HK-2 (cell line): ENCODE data around the gene EGR2.
"Not testable (repeated sequence)": the region's sequence is repeated elsewhere in the genome, so short reads cannot be mapped to it uniquely, and the experiment has no call there.

ENCODE experiments used
- DNase-seq: peaks from one replicate; pipeline ENCODE4 v3.0.0-alpha.2; 2018; ENCODE audit not compliant: unreplicated experiment

EGR2 gene

GRCh38 chr10:62795100-62795499, 21.1 kb downstream of the EGR2 start:
- DNase-seq, result no peak

DNA sequence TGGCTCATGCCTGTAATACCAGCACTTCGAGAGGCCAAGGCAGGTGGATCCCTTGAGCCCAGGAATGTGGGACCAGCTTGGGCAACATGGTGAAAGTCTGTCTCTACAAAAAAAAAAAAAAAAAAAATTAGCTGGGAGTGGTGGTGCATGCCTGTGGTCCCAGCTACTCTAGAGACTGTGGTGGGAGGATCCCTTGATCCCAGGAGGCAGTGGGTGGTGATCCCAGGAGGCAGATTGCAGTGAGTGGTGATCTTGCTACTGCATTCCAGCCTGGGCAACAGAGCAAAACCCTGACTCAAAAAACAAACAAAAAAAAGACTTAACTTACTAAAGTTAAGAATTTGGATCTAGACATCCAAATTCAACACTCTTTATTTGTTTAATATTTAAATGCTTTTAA, 21.9 kb downstream of the EGR2 start:
- DNase-seq, result peak; percentile 59

GRCh38 chr10:62792261-62792660, 23.9 kb downstream of the EGR2 start:
- DNase-seq, result no peak

DNA sequence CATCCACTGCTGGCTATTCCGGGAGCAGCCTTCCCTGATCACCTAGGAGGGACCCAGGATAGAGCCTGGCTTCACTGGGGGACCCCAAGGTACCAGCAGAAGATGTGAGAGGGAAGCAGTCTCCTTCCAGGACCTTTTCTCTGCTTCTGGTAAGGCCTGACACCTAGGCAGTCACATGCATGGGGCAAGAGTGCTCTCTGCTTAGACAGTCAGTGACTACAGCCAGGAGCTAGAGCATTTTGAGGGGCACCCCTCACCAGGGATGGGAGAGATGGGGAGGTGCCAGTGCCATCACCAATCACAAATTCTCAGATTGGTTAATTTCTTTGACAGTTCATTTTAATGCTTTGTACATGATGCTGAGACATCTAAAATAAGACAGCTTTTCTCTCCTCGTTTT, 25.6 kb downstream of the EGR2 start:
- DNase-seq, result no peak

DNA sequence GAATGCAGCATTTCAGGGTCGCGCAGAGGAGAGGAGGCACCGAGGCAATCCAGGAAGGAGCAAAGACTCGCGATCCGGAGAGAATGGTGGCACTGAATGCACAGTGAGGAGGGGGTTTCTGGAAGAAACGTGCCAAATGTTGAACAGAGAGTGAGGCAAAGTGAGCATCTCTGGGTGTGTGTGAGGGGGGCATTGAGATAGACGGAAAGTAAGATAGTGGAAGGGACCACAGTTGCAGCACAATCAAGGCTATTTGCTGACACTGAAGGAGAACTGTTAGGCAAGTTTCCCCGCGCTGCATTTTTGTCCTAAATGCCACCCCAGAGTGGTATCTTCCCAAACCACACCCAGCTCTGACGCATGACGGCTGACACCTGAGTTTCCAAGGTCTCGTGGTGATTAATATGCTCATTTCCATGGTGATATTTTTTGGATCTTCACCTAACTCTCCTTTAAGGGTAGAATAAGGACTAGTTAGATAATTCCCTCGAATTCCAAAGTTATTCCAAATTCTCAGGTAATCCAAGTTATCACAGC, 26.1 kb downstream of the EGR2 start:
- DNase-seq, result no peak

DNA sequence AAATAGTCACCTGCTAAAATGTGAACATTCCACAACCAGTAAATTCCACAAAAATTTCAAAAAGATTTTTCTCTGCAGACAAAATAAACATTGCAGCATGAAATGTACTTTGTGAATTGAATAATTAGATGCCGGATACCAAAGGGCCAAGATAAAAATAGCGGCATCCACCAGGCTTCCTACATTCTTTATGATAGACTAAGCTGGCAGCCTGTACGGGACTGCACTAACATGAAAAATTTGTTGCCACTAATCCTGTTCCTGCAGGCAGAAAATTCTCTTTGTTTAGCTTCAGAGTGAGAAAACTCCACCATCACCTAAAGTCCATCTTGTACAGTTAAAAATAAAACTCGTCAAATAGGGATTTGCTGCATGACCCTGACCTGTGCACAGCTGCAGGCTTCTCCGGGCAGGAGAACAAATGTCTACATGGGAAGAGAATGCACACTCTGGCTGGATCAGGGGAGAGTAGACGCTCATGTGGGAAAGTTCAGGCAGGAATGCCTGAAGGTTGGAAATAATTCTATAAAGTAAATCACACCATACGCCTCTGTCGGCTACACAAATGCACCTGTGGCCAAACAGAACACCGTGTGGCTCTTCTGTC, 27.2 kb downstream of the EGR2 start:
- no peak for DNase-seq

GRCh38 chr10:62788285-62788684, 27.9 kb downstream of the EGR2 start:
- DNase-seq, result not testable (repeated sequence)

- DNase-seq, result not testable (repeated sequence)
Measured at GRCh38 chr10:62784537-62784936, 31.6 kb downstream of the EGR2 start.

- DNase-seq, result peak; percentile 63
Measured at GRCh38 chr10:62779487-62780248, 36.5 kb downstream of the EGR2 start.

- DNase-seq, result no peak
Measured at GRCh38 chr10:62778125-62778524, 38.0 kb downstream of the EGR2 start.

- DNase-seq, result no peak
Measured at GRCh38 chr10:62772186-62772974, 43.8 kb downstream of the EGR2 start.

- DNase-seq, result peak; percentile 24
Measured at GRCh38 chr10:62769574-62770242, 46.5 kb downstream of the EGR2 start.

DNA sequence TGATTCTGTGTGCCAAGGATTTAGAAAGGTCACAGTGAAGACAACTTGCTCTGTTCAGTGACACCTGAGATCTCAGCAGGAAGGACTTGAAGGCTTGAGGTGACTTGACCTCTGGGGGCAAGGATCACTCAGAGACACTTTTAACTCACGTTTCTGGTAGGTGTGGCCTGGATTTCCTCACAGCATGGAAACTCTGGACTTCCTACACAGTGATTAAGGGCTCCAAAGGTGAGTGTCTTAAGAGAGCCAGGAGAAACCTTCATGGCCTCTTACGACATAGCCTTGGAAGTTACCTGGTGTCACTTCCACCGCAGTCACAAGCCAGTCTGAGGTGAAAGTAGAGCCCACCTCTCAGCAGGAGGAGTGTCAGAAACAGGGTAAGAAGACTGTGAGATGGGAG, 49.8 kb downstream of the EGR2 start:
- no peak for DNase-seq

- no peak for DNase-seq
Measured at GRCh38 chr10:62765726-62766125, 50.4 kb downstream of the EGR2 start.

- DNase-seq, result no peak
Measured at GRCh38 chr10:62764011-62764410, 52.2 kb downstream of the EGR2 start.

- no peak for DNase-seq
Measured at GRCh38 chr10:62763155-62763554, 53.0 kb downstream of the EGR2 start.
